NOMO-1 treated with DMSO at 0.1 percent for 48 hours (cell line): ENCODE results near the gene ATRIP.

Experiments
- DNase-seq: peaks from one replicate; lab custom pipeline; 2025; ENCODE audit not compliant: unreplicated experiment; lab: John Stamatoyannopoulos, UW

ATRIP gene

DNA sequence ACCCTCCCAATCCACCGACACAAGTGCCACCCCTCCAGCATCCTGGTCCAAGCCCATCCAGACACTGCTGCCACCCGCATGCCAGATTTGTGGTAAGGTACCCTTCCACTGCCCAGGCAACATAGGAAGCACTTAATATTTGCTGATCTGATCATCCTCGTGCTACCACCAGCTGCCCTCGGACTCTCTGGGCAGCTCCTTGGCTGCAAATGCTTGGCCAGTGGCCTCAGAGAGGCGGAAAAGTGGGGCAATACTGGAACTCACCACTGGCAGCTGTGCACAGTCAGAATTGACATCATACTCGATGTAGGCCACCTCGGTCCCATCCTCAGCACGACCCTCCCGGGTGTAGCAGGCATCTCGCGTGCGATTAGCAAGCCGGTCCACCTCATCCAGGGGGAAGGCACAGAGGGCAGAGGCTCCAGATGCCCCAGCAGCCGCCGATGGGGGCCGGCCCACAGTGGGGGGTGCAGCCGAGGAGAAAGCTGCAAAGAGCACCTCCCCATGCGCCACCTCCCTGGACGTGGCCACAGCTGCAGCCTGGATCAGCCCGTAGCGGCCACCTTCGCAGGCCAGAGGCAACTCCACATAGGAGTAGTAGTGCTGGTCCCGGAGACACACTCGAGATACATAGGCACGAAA is 23.2 kb upstream of the ATRIP start:
- DNase-seq, result no peak

DNA sequence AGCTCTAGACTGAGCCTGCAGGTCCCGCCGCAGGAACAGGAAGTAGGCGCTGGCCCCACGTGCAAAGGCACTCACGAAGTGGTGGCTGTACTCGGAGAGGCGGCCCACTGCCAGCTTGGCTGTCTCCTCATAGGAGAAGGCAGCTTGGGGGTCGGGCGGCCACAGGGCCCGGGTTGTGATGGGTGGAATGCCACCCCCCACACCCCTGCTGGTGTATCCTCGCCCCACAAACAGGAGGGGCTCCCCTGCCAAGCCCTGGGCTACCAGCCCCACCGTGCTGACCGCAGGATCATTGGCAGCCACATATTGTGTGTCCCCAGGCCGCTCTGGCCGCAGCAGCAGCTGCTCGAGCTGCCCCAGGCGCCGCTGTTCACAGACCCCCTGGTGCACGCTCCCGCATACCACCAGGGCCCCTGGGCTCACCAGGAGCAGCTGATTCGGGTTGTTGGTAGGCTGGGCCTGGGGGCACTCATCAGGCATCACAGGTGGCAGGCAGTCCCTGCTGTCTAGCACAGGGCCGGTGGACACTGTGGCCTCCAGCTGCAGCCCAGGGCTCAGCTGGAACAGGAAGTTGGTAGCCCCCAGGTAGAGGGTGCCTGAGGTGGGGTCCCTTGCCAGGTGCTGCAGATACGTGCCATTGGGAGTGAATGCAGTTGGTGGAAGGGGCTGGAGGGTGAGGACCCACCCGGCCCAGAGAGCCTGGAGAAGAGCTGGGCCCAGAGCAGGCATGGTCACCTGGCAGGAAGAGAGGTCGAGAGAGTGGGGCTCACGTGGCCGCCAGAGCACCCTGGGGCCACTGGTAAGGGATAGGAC is 22.4 kb upstream of the ATRIP start:
- no peak for DNase-seq

- no peak for DNase-seq
Measured at GRCh38 chr3:48425281-48425812, 21.2 kb upstream of the ATRIP start.

GRCh38 chr3:48426401-48426909 is 20.1 kb upstream of the ATRIP start:
- DNase-seq, result no peak

DNA sequence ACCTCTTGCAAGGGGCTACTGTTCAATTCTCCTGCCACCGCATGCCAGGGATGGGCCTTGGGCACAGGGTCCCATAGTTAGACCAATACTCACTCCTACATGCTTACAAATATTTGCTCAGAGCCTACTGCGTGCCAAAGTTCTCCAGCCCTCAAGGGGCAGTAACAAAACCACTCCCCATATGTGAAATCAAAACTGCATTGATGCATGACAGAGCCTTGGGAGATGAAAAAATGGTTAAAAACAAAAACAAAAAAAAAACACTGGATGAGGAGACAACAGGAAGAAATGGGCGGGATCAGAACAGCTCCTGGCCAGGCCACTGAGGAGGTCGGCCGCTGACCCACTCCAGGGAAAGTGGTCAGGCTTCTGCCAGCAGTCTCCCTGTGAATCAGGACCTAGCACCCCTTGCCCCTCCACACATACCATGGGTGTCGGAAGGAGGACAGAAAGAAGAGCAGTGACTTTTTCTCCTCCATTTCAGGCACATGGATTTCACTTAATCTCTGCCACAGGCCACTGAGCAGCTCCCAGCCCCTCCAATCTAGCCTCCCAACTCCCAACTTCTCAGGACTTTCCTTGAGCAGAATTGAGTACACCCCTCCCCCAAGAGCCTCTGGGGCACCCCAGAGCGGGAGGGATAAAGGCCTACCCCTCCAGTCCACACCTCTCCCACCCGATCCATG is 19.4 kb upstream of the ATRIP start:
- no peak for DNase-seq

GRCh38 chr3:48427630-48427962 is 18.9 kb upstream of the ATRIP start:
- no peak for DNase-seq

- no peak for DNase-seq
Measured at GRCh38 chr3:48428088-48428571, 18.4 kb upstream of the ATRIP start.

- no peak for DNase-seq
Measured at GRCh38 chr3:48428572-48429316, 17.8 kb upstream of the ATRIP start.

GRCh38 chr3:48429317-48429959 is 17.1 kb upstream of the ATRIP start:
- DNase-seq, result no peak

GRCh38 chr3:48429960-48430707 is 16.4 kb upstream of the ATRIP start, which contains the start of gene PLXNB1:
PLXNB1 (minus strand) TSS chr3:48430086; CDS start chr3:48424611, 5,475 bp downstream.
- DNase-seq, result no peak

- no peak for DNase-seq
Measured at GRCh38 chr3:48430708-48431101, 15.8 kb upstream of the ATRIP start.

- DNase-seq, result no peak
Measured at GRCh38 chr3:48431224-48432029, 15.1 kb upstream of the ATRIP start.

- no peak for DNase-seq
Measured at GRCh38 chr3:48432411-48433371, 13.8 kb upstream of the ATRIP start.

DNA sequence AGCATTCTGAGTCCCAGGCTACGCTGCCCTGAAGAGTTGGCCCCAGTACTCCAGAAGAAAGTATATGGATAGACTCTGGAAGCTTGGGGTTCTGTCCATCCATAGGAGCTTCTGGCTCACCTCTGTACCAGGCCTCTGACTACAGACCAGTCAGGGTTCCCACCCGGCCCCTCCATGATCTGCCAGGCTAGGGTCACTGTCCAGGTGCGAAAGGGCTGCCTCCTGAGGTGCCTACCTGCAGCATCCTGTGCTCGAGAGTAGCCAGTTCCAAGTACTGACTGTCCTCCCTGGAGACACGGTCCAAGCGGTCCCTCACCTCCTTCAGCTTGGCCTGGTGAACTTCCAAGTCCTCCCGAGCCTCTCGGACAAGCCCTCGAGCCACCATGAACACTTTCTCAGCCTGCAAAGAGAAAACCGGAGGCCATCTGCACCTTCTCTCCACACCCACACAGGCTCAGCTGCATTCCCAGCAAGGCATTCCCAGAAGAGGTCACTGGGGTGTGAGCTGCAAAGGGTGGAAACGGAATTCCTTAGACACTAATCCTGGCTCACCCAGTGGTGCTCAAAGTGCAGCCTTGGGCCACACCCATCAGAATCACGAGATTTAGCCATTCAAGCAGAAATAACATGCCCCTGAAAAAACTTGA is 12.9 kb upstream of the ATRIP start:
- DNase-seq, result no peak

- DNase-seq, result no peak
Measured at GRCh38 chr3:48434591-48435222, 11.8 kb upstream of the ATRIP start.

DNA sequence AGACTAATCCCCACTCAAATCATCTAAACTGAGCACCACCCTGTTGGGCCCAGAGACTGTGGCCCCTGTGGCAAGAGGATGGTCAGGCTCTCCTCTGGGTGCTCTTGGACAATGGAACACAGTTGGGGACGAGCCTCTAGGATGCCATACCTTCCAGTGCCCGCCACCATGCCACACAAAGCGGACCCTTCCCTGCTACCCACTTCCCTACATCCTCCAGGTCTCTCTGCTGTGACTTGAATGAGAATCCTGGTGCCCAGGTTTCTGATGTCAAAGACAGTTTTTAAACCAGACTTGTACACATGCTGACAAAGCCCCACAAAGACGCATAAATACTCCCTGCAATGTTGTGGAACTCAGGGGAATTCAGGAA is 11.3 kb upstream of the ATRIP start:
- no peak for DNase-seq
